GM12891 (cell line): ENCODE results near the gene TM9SF2.

ENCODE experiments used
- PAX5 ChIP-seq: IDR thresholded peaks from 2 replicates; pipeline ENCODE4 v1.6.1; 2011; ENCODE audit warnings: low read length, moderate library complexity, mild to moderate bottlenecking; ENCODE audit not compliant: insufficient read depth, severe bottlenecking
- POLR2A ChIP-seq: IDR thresholded peaks from 2 replicates; pipeline ENCODE4 v1.6.1; 2011; ENCODE audit warnings: low read depth, low read length, control low read depth
- POLR2AphosphoS5 ChIP-seq: IDR thresholded peaks from 2 replicates; pipeline ENCODE4 v1.6.1; 2011; ENCODE audit warnings: low read depth, low read length, control low read depth
- POU2F2 ChIP-seq: IDR thresholded peaks from 2 replicates; pipeline ENCODE4 v1.6.1; 2011; ENCODE audit warnings: low read depth, mild to moderate bottlenecking, control low read depth, low read length, moderate library complexity
- TAF1 ChIP-seq: IDR thresholded peaks from 2 replicates; pipeline ENCODE4 v1.6.1; 2011; ENCODE audit warnings: low read depth, low read length, control low read depth

- no peak for TF ChIP-seq POU2F2
- no peak for TF ChIP-seq POLR2AphosphoS5
- no peak for TF ChIP-seq POLR2A
- no peak for TF ChIP-seq TAF1
- TF ChIP-seq PAX5, result no peak
These were observed 603 bp downstream of the TM9SF2 start for GRCh38 chr13:99501848-99502301.
